Heart left ventricle (tissue), 16 donors: ENCODE data around the gene MAN2A1. TPM values are rescaled to one million over a fixed set of nuclear protein-coding genes. Genes with fewer than 3 reads are reported as not detected.

Source experiments
- ATAC-seq, 4 donors: fragments of 200-7000 bp; cut with Tn5 transposase; one replicate each; pipeline ENCODE4 v1.9.1; 2020 to 2022; ENCODE audit warnings: moderate library complexity in 4 of 4, mild to moderate bottlenecking in 3 of 4, moderate number of reproducible peaks in 1 of 4
- DNase-seq, 5 donors: peaks; one replicate each; pipeline ENCODE4 v3.0.0-alpha.2; 2020
- H3K27ac ChIP-seq, 12 donors: fragments of 200-600 bp; sonication (generic) in 4 of 12; one replicate each; pipeline versions ENCODE4 v1.5.0 to v1.8.0; 2016 to 2022; ENCODE audit warnings: mild to moderate bottlenecking in 2 of 12
- H3K27me3 ChIP-seq, 9 donors: fragments of 200-600 bp; sonication (generic) in 2 of 9; one replicate each; pipeline versions ENCODE4 v1.5.1 to v1.8.0; 2016 to 2022; ENCODE audit warnings: mild to moderate bottlenecking in 3 of 9
- H3K36me3 ChIP-seq, 9 donors: fragments of 200-600 bp; sonication (generic) in 2 of 9; one replicate each; pipeline versions ENCODE4 v1.5.0 to v1.8.0; 2018 to 2022; ENCODE audit warnings: mild to moderate bottlenecking in 2 of 9
- H3K4me1 ChIP-seq, 12 donors: fragments of 200-600 bp; sonication (generic) in 4 of 12; one replicate each; pipeline versions ENCODE4 v1.5.0 to v1.8.0; 2016 to 2022; ENCODE audit warnings: mild to moderate bottlenecking in 3 of 12
- H3K4me3 ChIP-seq, 12 donors: fragments of 200-600 bp; sonication (generic) in 4 of 12; one replicate each; pipeline versions ENCODE4 v1.5.0 to v1.8.0; 2017 to 2022; ENCODE audit warnings: mild to moderate bottlenecking in 9 of 12, moderate library complexity in 4 of 12
- H3K9me3 ChIP-seq, 12 donors: fragments of 200-600 bp; sonication (generic) in 4 of 12; one replicate each; pipeline versions ENCODE4 v1.5.0 to v1.8.0; 2016 to 2022; ENCODE audit warnings: mild to moderate bottlenecking in 1 of 12
- POLR2A ChIP-seq, 2 donors: fragments of 450-650 bp; IDR thresholded peaks; one replicate each; pipeline ENCODE4 v1.6.1; 2017; ENCODE audit warnings: antibody characterized with exemption in 2 of 2, mild to moderate bottlenecking in 2 of 2, moderate library complexity in 2 of 2
- WGBS, 4 donors: extraction: QIAGEN DNeasy Blood & Tissue Kit in 2 of 4; methylation state at CpG; one replicate each; pipeline versions ENCODE4 v1.1.5 to v1.1.7; 2013 to 2018; 5-methylcytosine and 5-hydroxymethylcytosine counted together
- intact Hi-C, 10 donors: fragments of 100-400 bp; cut with DNase I; formaldehyde crosslinking; loops; one replicate each; pipeline versions ENCODE4 v1.11.1 to v1.14.2; 2022
- polyA plus RNA-seq, 2 donors: library from polyadenylated mRNA; stranded (reverse); fragments of 200-250 nt; gene quantifications; one replicate each; pipeline ENCODE4 v1.2.3, GENCODE V29; 2013
- total RNA-seq, 9 donors: library from RNA; depleted of rRNA in 2 of 9; stranded (reverse); fragments of >200 nt in 2 of 9; fragmentation: NEBNext Ultra II Directional in 3 of 9; extraction: Animal tissue kit (Norgen Biotek cat#: 25700) in 3 of 9; gene quantifications; one replicate each; pipeline versions ENCODE4 v1.1.0 to v1.2.4, GENCODE V29; 2016 to 2023
- TF ChIP-seq, protein P1 (sequence below), 12 donors: fragments of 200-600 bp; sonication (generic) in 4 of 12; IDR thresholded peaks; one replicate each; pipeline versions ENCODE4 v1.5.0 to v1.8.0; 2018 to 2022; ENCODE audit warnings: antibody characterized with exemption in 12 of 12, mild to moderate bottlenecking in 5 of 12
- donor health status: ischemic (EF 13 %, LVEDD 7.1; RV severe dilation, severe dysfunction).
- donor health status: healthy with polysubstance abuse.
- donor health status: DM: no; HTN: yes; CAD: no.
- donor health status: DM: no; HTN: no; CAD: no.
- donor health status: ischemic (EF 25% LVEDD 6.9; RV normal size, moderate dysfunction).
- donor health status: ischemic (EF 25% LVEDD 5.7; RV mildly dilated, moderate dysfunction).
- donor health status: healthy.
- donor health status: DM: yes; HTN: yes; CAD: no.
- donor health status: ischemic (EF 35%, LVEDD 5.7; RV mildly dilated, moderate dysfunction).
- donor health status: nonischemic (EF 11% LVEDD 7.7; RV severe dilation, severe dysfunction).
- donor health status: DM: yes; HTN: yes; CAD: no.
- donor health status: PGD.
- donor health status: ischemic (EF 29% LVEDD 5.4; RV normal size, mild dysfunction).
- donor health status: nonischemic (EF 23%, LVEDD 6.1; RV moderate dilation, normal function).

MAN2A1 gene
- total and polyA plus RNA-seq, 11 donors: 2.0 to 22.9 (median 7.8) TPM

GRCh38 chr5:109767184-109767995 lies 77.7 kb downstream of the MAN2A1 start:
- Histone ChIP-seq H3K9me3 (peaks cover 0 to 11% (median 0%) of the 10 kb centered on the region in 12 donors), H3K4me1 (no peaks in the 10 kb centered on the region), H3K36me3 (peaks cover 0 to 54% (median 36%) of the 10 kb centered on the region in 9 donors), H3K27me3 (no peaks in the 10 kb centered on the region), H3K4me3 (no peak overlapping the region), H3K27ac (no peak overlapping the region)
- no peak for TF ChIP-seq POLR2A (IDR thresholded peaks at IDR 0.05)
- TF ChIP-seq, protein P1, sequence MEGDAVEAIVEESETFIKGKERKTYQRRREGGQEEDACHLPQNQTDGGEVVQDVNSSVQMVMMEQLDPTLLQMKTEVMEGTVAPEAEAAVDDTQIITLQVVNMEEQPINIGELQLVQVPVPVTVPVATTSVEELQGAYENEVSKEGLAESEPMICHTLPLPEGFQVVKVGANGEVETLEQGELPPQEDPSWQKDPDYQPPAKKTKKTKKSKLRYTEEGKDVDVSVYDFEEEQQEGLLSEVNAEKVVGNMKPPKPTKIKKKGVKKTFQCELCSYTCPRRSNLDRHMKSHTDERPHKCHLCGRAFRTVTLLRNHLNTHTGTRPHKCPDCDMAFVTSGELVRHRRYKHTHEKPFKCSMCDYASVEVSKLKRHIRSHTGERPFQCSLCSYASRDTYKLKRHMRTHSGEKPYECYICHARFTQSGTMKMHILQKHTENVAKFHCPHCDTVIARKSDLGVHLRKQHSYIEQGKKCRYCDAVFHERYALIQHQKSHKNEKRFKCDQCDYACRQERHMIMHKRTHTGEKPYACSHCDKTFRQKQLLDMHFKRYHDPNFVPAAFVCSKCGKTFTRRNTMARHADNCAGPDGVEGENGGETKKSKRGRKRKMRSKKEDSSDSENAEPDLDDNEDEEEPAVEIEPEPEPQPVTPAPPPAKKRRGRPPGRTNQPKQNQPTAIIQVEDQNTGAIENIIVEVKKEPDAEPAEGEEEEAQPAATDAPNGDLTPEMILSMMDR (IDR thresholded peaks at IDR 0.05): no peak
- ATAC-seq: no peak
- WGBS, 4 donors: 84 to 92% (median 87%) methylated on average over 4 of the region's 4 CpGs
- intact Hi-C loops: no loop called here
- no peak for DNase-seq

DNA sequence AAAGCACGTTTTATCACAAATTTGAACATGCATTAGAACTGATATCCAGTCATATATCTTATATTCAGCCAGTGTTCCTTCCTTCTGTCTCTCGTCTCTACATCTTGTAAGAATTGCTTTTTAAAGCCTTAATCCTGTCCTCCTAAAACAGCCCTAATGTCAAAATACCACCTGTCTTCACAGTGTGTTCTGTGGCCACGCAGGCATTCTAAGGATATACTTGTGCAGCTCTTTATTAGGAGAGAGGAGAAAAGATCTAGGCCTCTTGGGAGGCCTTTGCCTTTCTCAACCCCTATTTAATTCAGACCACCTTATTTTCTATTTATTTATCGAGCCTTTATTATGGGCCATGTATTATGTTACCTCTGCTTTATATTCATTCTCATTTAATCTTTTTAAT lies 78.3 kb downstream of the MAN2A1 start:
- no peak for ATAC-seq

GRCh38 chr5:109769597-109770291 lies 80.0 kb downstream of the MAN2A1 start:
- Histone ChIP-seq H3K4me3 (no peak overlapping the region), H3K4me1 (no peaks in the 10 kb centered on the region), H3K9me3 (no peaks in the 10 kb centered on the region), H3K36me3 (peaks cover 0 to 60% (median 41%) of the 10 kb centered on the region in 9 donors), H3K27me3 (no peaks in the 10 kb centered on the region), H3K27ac (no peak overlapping the region)
- 95 to 97% (median 96%) methylated on average over 7 of the region's 7 CpGs for WGBS, 4 donors
- TF ChIP-seq, protein P1 (IDR thresholded peaks at IDR 0.05): no peak
- TF ChIP-seq POLR2A (IDR thresholded peaks at IDR 0.05): no peak
- no peak for ATAC-seq
- DNase-seq: no peak
- intact Hi-C loops: no loop called here

More for the DNA sequence above, 78.3 kb downstream of the MAN2A1 start:
- Histone ChIP-seq H3K36me3 (peaks cover 0 to 53% (median 35%) of the 10 kb centered on the region in 9 donors), H3K27me3 (no peaks in the 10 kb centered on the region), H3K27ac (no peak overlapping the region), H3K4me1 (no peaks in the 10 kb centered on the region), H3K4me3 (no peak overlapping the region), H3K9me3 (peaks cover 0 to 8% (median 0%) of the 10 kb centered on the region in 12 donors)
- 92 to 97% (median 95%) methylated on average over 4 of the region's 4 CpGs for WGBS, 4 donors
- intact Hi-C loops: no loop called here
- DNase-seq: no peak
- TF ChIP-seq, protein P1 (IDR thresholded peaks at IDR 0.05): no peak
- TF ChIP-seq POLR2A (IDR thresholded peaks at IDR 0.05): no peak

GRCh38 chr5:109775130-109775529 lies 85.4 kb downstream of the MAN2A1 start:
- H3K27me3 ChIP-seq: no peaks in the 10 kb centered on the region
- H3K4me1 ChIP-seq: peaks cover 0 to 6% (median 0%) of the 10 kb centered on the region in 12 donors
- peaks cover 0 to 53% (median 34%) of the 10 kb centered on the region in 9 donors for H3K36me3 ChIP-seq
- no peak for TF ChIP-seq POLR2A (IDR thresholded peaks at IDR 0.05)
- TF ChIP-seq, protein P1 (IDR thresholded peaks at IDR 0.05): no peak
- H3K4me3 ChIP-seq: no peak overlapping the region
- no peak for ATAC-seq
- intact Hi-C loops: no loop called here
- WGBS, 4 donors: 84 to 94% (median 88%) methylated on average over 2 of the region's 2 CpGs
- DNase-seq: no peak
- H3K9me3 ChIP-seq: no peaks in the 10 kb centered on the region
- no peak overlapping the region for H3K27ac ChIP-seq
